Heart left ventricle (tissue), 16 donors: ENCODE results near the gene GMPPA. TPM values are rescaled to one million over a fixed set of nuclear protein-coding genes. Genes with fewer than 3 reads are reported as not detected.

Experiments used
- ATAC-seq, 4 donors: fragments of 200-7000 bp; cut with Tn5 transposase; one replicate each; pipeline ENCODE4 v1.9.1; 2020 to 2022; ENCODE audit warnings: moderate library complexity in 4 of 4, mild to moderate bottlenecking in 3 of 4, moderate number of reproducible peaks in 1 of 4
- DNase-seq, 5 donors: peaks; one replicate each; pipeline ENCODE4 v3.0.0-alpha.2; 2020
- H3K27ac ChIP-seq, 12 donors: fragments of 200-600 bp; sonication (generic) in 4 of 12; one replicate each; pipeline versions ENCODE4 v1.5.0 to v1.8.0; 2016 to 2022; ENCODE audit warnings: mild to moderate bottlenecking in 2 of 12
- H3K27me3 ChIP-seq, 9 donors: fragments of 200-600 bp; sonication (generic) in 2 of 9; one replicate each; pipeline versions ENCODE4 v1.5.1 to v1.8.0; 2016 to 2022; ENCODE audit warnings: mild to moderate bottlenecking in 3 of 9
- H3K36me3 ChIP-seq, 9 donors: fragments of 200-600 bp; sonication (generic) in 2 of 9; one replicate each; pipeline versions ENCODE4 v1.5.0 to v1.8.0; 2018 to 2022; ENCODE audit warnings: mild to moderate bottlenecking in 2 of 9
- H3K4me1 ChIP-seq, 12 donors: fragments of 200-600 bp; sonication (generic) in 4 of 12; one replicate each; pipeline versions ENCODE4 v1.5.0 to v1.8.0; 2016 to 2022; ENCODE audit warnings: mild to moderate bottlenecking in 3 of 12
- H3K4me3 ChIP-seq, 12 donors: fragments of 200-600 bp; sonication (generic) in 4 of 12; one replicate each; pipeline versions ENCODE4 v1.5.0 to v1.8.0; 2017 to 2022; ENCODE audit warnings: mild to moderate bottlenecking in 9 of 12, moderate library complexity in 4 of 12
- H3K9me3 ChIP-seq, 12 donors: fragments of 200-600 bp; sonication (generic) in 4 of 12; one replicate each; pipeline versions ENCODE4 v1.5.0 to v1.8.0; 2016 to 2022; ENCODE audit warnings: mild to moderate bottlenecking in 1 of 12
- POLR2A ChIP-seq, 2 donors: fragments of 450-650 bp; IDR thresholded peaks; one replicate each; pipeline ENCODE4 v1.6.1; 2017; ENCODE audit warnings: antibody characterized with exemption in 2 of 2, mild to moderate bottlenecking in 2 of 2, moderate library complexity in 2 of 2
- WGBS, 4 donors: extraction: QIAGEN DNeasy Blood & Tissue Kit in 2 of 4; methylation state at CpG; one replicate each; pipeline versions ENCODE4 v1.1.5 to v1.1.7; 2013 to 2018; 5-methylcytosine and 5-hydroxymethylcytosine counted together
- intact Hi-C, 10 donors: fragments of 100-400 bp; cut with DNase I; formaldehyde crosslinking; loops; one replicate each; pipeline versions ENCODE4 v1.11.1 to v1.14.2; 2022
- polyA plus RNA-seq, 2 donors: library from polyadenylated mRNA; stranded (reverse); fragments of 200-250 nt; gene quantifications; one replicate each; pipeline ENCODE4 v1.2.3, GENCODE V29; 2013
- total RNA-seq, 9 donors: library from RNA; depleted of rRNA in 2 of 9; stranded (reverse); fragments of >200 nt in 2 of 9; fragmentation: NEBNext Ultra II Directional in 3 of 9; extraction: Animal tissue kit (Norgen Biotek cat#: 25700) in 3 of 9; gene quantifications; one replicate each; pipeline versions ENCODE4 v1.1.0 to v1.2.4, GENCODE V29; 2016 to 2023
- TF ChIP-seq, protein P1 (sequence below), 12 donors: fragments of 200-600 bp; sonication (generic) in 4 of 12; IDR thresholded peaks; one replicate each; pipeline versions ENCODE4 v1.5.0 to v1.8.0; 2018 to 2022; ENCODE audit warnings: antibody characterized with exemption in 12 of 12, mild to moderate bottlenecking in 5 of 12
- donor health status: ischemic (EF 13 %, LVEDD 7.1; RV severe dilation, severe dysfunction).
- donor health status: healthy with polysubstance abuse.
- donor health status: DM: no; HTN: yes; CAD: no.
- donor health status: DM: no; HTN: no; CAD: no.
- donor health status: ischemic (EF 25% LVEDD 6.9; RV normal size, moderate dysfunction).
- donor health status: ischemic (EF 25% LVEDD 5.7; RV mildly dilated, moderate dysfunction).
- donor health status: healthy.
- donor health status: DM: yes; HTN: yes; CAD: no.
- donor health status: ischemic (EF 35%, LVEDD 5.7; RV mildly dilated, moderate dysfunction).
- donor health status: nonischemic (EF 11% LVEDD 7.7; RV severe dilation, severe dysfunction).
- donor health status: DM: yes; HTN: yes; CAD: no.
- donor health status: PGD.
- donor health status: ischemic (EF 29% LVEDD 5.4; RV normal size, mild dysfunction).
- donor health status: nonischemic (EF 23%, LVEDD 6.1; RV moderate dilation, normal function).

GMPPA gene
- total and polyA plus RNA-seq, 11 donors = 15.8 to 35.5 (median 20.1) TPM

DNA sequence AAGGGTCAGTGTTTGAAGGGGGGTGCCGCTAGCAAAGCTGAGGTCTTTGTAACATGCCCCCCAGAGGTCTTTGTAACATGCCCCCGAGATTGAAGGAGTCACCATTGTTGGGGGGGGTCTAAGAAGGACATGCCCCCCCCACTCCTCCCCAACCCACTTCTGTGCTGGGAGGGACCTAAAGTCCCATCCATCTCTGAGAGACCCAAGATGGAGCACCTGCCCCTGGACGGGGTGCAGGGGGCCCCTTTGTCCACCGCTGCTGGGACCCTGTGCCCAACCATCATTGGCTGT is 9.7 kb downstream of the GMPPA start:
- no peak overlapping the region for H3K4me3 ChIP-seq
- no peaks in the 10 kb centered on the region for H3K9me3 ChIP-seq
- H3K36me3 ChIP-seq = peaks cover 0 to 39% (median 34%) of the 10 kb centered on the region in 9 donors
- intact Hi-C loops = no loop called here
- DNase-seq (no peak), ATAC-seq (no peak)
- whole genome bisulfite sequencing, 4 donors = 66 to 78% (median 70%) methylated on average over 4 of the region's 4 CpGs
- H3K4me1 ChIP-seq = peaks cover 0 to 44% (median 15%) of the 10 kb centered on the region in 12 donors
- TF ChIP-seq, protein P1, sequence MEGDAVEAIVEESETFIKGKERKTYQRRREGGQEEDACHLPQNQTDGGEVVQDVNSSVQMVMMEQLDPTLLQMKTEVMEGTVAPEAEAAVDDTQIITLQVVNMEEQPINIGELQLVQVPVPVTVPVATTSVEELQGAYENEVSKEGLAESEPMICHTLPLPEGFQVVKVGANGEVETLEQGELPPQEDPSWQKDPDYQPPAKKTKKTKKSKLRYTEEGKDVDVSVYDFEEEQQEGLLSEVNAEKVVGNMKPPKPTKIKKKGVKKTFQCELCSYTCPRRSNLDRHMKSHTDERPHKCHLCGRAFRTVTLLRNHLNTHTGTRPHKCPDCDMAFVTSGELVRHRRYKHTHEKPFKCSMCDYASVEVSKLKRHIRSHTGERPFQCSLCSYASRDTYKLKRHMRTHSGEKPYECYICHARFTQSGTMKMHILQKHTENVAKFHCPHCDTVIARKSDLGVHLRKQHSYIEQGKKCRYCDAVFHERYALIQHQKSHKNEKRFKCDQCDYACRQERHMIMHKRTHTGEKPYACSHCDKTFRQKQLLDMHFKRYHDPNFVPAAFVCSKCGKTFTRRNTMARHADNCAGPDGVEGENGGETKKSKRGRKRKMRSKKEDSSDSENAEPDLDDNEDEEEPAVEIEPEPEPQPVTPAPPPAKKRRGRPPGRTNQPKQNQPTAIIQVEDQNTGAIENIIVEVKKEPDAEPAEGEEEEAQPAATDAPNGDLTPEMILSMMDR (IDR thresholded peaks at IDR 0.05) = no peak
- no peak for TF ChIP-seq POLR2A (IDR thresholded peaks at IDR 0.05)
- H3K27me3 ChIP-seq = peaks cover 0 to 39% (median 11%) of the 10 kb centered on the region in 9 donors
- H3K27ac ChIP-seq = no peak overlapping the region

DNA sequence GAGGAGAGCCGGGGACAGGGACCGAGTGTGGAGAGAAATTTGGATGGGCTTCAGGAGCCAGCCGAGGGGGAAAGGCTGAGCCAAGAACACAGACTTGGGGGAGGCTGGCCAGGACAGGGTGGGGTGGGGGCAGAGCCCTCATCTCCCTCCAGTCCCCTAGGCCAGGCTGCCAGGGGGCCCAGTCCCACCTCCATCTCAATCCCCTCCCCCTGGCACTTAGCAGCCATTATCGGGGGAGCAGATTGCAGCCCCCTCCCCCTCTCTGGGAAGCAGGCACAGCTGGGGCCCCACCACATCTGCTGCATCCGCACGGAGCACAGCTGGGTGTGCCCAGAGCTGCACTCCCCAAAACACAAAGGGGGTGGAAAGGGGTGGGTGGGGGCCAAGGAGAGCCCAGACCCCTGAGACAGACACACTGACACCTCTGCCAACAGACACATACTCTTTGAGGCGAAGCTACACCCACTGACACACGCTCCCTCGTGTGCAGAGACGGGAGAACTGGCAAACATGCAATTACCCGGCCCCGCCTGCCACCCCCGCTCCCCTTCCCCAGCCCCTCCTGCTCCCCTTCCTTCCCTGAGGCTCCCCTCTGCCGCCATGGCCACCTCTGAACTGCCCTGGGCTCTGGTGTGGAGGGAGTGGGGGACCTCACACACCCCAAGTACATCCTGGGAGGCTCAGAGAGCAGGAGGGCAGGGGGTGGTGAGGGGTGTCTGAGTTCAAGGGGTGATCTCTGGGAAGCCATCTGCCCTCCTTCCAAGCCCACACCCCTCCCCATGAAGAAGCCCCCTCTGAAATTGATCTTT is 10.5 kb downstream of the GMPPA start:
- Histone ChIP-seq H3K9me3 (no peaks in the 10 kb centered on the region), H3K36me3 (peaks cover 0 to 31% (median 26%) of the 10 kb centered on the region in 9 donors), H3K4me3 (peak overlapping the region in 2 of 12 donors; percentile 31 to 40), H3K4me1 (peaks cover 0 to 51% (median 18%) of the 10 kb centered on the region in 12 donors), H3K27ac (no peak overlapping the region), H3K27me3 (peaks cover 0 to 47% (median 18%) of the 10 kb centered on the region in 9 donors)
- DNase-seq (peak in 1 of 5 donors; percentile 17), ATAC-seq (peak in 3 of 4 donors; percentile 2 to 11 (median 8))
- intact Hi-C loops = no loop called here
- no peak for TF ChIP-seq POLR2A (IDR thresholded peaks at IDR 0.05)
- TF ChIP-seq, protein P1 (IDR thresholded peaks at IDR 0.05) = no peak
- WGBS, 4 donors = 10 to 18% (median 13%) methylated on average over 5 to 14 of the region's 14 CpGs

DNA sequence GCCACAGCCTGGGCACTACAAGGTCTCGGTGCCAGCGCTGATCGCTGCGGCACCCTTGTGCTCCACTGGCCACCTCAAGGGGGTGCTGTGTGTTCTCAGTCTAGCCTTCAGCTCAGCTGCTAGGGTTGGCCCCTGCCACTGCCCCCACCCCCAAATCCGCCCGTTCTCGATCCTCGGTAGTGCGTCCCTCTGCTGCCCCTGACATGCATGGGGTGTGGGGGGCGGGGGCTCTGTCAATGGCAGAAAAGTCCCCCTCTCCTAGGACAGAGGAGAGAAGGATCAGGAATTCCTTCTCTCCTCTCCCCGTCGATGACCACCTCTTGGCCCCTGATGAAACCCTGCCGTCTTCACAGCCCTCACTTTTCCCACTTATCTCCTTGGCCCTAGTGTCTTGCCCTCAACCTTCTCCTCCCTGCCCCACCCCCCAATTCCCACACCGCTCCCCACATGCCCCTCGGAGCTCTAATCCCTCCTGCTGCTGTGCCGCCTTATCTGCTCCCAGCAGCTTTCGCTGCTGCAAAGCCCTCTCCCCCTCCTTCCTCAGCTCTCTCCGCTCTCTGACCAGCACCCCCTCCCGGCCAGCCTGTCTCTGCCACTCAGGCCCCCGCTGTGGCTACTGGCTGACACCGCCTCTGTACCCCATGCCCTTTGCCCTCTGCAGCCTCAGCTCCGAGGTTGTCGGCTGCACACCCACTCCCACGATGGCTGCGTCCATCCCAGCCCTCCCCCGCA is 11.3 kb downstream of the GMPPA start:
- Histone ChIP-seq H3K36me3 (peaks cover 0 to 23% (median 19%) of the 10 kb centered on the region in 9 donors), H3K4me1 (peaks cover 0 to 59% (median 23%) of the 10 kb centered on the region in 12 donors), H3K27ac (no peak overlapping the region), H3K9me3 (no peaks in the 10 kb centered on the region), H3K27me3 (peaks cover 0 to 55% (median 24%) of the 10 kb centered on the region in 9 donors), H3K4me3 (peak overlapping the region in 9 of 12 donors; percentile 27 to 45 (median 31))
- intact Hi-C loops = no loop called here
- TF ChIP-seq, protein P1 (IDR thresholded peaks at IDR 0.05) = peak; percentile 34 to 69 (median 52)
- TF ChIP-seq POLR2A (IDR thresholded peaks at IDR 0.05) = no peak
- DNase-seq = peak in 3 of 5 donors; percentile 56 to 60 (median 58)
- 2 to 3% (median 2%) methylated on average over 17 to 26 of the region's 26 CpGs for WGBS, 4 donors
- peak; percentile 65 to 78 (median 72) for ATAC-seq
